ENCODE results near the gene BHLHE41.

The BHLHE41 gene

GRCh38 chr12:26124446-26125399, at the start of gene BHLHE41:
Gene BHLHE41, minus strand, starts transcription at chr12:26125037. Its CDS starts 258 bp downstream, at chr12:26124779.
- DNase-seq (ENCODE audit: low read depth) = no peak

- no peak for DNase-seq (ENCODE audit: low read depth)
These were observed 48.2 kb upstream of the BHLHE41 start for GRCh38 chr12:26172946-26173552.

GRCh38 chr12:26172539-26172938, 47.7 kb upstream of the BHLHE41 start:
- DNase-seq (ENCODE audit: low read depth) = no peak

- no peak for DNase-seq (ENCODE audit: low read depth)
These were observed 47.2 kb upstream of the BHLHE41 start for GRCh38 chr12:26172013-26172412.

DNA sequence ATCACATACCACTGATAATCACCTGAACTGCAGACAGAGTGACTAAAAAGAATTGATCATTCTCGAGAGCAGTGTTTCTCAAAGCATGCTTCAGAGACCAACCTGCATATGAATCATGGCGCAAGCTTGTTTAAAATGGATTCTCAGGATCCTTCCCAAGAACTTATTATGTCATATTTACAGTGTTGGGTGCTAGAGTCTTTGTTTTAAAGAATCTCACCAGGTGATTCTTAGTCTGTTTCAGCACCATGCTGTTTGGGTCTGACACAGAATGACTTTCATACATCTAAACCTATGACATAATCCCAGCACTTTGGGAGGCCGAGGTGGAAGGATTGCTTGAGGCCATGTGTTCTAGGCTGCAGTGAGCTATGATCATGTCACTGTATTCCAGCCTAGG, 39.3 kb upstream of the BHLHE41 start:
- DNase-seq (ENCODE audit: low read depth) = no peak

DNA sequence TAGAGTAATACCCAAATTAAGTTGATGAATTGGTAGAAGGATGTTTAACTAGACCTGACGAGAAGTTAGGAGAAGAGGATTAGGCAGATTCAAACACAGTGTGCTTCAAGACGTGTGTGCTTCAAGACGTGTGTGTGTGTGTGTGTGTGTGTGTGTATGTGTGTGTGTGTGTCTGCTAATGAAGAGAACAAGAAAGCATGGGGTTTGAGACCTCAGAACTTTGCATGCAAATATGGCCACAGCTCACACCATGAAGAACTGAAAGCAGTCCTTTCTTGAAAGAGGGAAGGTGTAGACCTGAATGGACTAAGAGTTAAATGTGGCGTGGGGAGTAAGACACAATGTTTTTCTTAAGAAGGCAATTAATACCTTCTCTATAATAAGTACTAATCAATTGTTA, 38.1 kb upstream of the BHLHE41 start:
- no peak for DNase-seq (ENCODE audit: low read depth)

DNA sequence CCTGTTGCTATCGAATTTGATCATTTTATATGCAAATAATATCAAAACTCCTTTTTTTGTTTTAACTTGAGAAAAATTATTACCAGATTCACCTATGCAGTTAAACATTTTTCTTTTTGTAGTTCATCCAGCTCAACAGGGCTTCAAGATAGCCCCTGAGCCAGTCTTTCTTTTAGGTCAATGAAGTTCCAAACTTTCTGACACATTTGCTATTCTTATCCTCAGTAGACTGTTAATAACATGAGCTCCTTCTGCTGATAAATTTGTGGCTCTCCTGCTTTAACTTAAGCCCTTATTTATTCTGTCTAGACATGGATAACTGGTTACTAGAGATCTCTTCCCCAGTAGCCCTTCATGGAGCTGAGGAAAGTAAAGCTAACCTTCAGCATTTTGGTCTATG, 37.3 kb upstream of the BHLHE41 start:
- DNase-seq (ENCODE audit: low read depth) = no peak

DNA sequence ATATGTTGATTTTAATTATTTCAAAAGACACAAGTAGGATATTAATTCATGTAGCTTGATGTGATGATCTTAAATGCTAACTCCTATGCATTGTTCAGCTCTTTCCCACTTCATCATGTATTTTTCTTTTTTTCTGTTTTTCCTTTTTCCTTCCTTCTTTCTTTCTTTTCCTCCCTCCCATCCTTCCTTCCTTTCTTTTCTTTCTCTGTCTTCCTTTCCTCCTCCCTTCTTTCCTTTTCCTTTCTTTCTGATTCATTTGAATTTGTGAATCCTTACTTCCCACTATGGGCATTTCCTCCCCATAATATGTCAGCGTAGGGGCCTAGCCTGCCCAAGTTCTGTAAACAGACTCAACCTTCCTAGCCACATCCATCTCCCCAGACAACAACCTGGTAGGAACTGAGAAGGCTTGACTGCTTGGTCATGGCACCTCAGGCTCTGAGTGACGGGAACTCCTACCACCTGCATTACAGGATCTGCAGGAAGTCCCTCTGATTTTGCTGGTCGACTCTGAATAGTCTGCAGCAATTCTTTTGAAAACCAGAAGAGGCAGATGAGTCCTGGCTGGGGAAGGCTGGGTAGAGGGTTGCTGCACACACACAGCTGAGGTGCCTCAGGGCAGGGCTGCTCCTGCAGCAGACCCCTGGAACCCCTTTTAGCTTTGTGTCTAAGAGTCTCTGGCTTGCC, 33.4 kb upstream of the BHLHE41 start:
- no peak for DNase-seq (ENCODE audit: low read depth)

DNA sequence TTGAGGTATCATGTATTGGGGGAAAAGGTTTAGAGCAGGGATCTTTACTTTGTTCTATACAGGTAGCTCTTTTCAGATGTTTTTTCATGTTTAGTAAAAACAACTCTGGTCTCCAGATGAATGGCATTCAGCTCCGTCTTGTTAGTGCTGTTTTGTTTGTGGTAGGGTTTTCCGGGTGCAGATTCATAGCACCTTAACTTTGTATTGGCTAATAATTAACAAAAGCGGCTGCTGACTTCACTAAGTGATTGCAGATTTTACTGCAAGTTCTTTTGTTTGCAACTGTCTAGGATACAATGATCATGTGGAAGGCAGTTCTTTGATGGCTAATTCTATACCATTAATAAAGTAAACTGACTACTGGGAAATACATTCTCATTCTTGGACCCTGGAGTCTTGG, 32.2 kb upstream of the BHLHE41 start:
- DNase-seq (ENCODE audit: low read depth) = no peak

- no peak for DNase-seq (ENCODE audit: low read depth)
These were observed 31.5 kb upstream of the BHLHE41 start for GRCh38 chr12:26156201-26156871.

GRCh38 chr12:26153421-26154154, 28.8 kb upstream of the BHLHE41 start:
- peak; percentile 85 for DNase-seq (ENCODE audit: low read depth)

GRCh38 chr12:26152507-26153102, 27.8 kb upstream of the BHLHE41 start:
- DNase-seq (ENCODE audit: low read depth) = no peak

- peak; percentile 64 for DNase-seq (ENCODE audit: low read depth)
These were observed 26.1 kb upstream of the BHLHE41 start for GRCh38 chr12:26150736-26151450.

DNA sequence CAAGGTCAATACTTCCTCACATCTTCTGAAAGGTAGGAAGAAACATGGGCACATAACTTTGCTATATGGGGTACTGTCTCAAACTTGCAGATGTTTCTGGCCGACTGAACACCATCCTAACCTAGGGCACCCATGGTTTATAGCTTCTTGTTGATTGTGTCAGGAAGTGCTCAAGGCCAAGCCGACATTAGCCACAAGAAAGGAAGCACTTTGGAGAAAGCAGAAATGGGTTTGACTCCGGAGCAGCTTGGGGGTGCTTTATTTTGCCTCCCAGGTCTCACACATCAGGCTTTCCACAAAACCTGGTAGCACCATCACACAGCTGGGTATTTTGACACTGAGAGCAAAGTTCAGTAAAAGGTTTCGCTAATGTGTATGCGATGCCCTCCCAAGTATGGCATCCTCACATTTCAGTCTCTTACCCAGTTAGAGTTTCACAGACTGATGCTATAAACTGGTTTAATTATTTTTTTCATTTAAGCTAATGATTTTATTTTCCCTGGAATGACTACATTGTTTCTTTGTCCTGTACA, 25.2 kb upstream of the BHLHE41 start:
- DNase-seq (ENCODE audit: low read depth) = no peak

GRCh38 chr12:26148291-26148690, 23.5 kb upstream of the BHLHE41 start:
- no peak for DNase-seq (ENCODE audit: low read depth)

GRCh38 chr12:26143291-26143690, 18.5 kb upstream of the BHLHE41 start:
- DNase-seq (ENCODE audit: low read depth) = no peak

DNA sequence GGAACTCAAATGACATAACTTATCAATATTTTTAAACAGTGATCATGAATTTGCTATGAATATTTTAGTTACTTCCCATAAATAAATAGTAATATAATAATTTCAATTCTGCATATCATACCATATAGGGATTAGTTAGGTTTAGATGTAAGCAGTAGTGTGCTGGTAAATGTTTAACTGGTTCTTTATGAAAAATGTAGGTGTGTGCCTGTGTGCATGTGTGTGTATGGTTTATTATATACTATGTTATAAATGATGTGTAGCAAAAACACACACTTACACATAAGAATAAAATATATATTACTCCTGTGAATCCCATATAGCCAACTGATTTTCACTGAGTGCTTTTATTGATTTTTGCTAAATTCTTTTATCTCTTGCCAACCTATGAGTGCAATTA, 14.0 kb upstream of the BHLHE41 start:
- no peak for DNase-seq (ENCODE audit: low read depth)

DNA sequence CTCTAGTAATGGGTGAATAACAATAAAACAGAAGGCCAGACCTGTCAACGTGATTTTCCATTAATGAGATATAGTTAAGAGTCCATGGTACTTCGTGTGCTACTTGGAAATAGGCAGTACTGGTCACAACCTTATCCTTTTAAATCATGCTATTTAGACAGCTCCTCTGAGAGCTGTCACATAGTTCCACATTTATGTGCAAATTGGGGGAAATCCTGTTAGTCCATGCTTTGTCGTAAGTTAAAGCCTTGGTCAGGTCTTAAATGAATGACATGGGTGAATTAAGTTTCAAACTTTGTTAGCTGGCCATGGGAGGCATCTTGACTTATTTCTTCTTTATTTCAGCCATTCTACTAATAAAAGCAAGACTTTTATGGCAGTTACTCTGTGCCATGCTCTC, 11.9 kb upstream of the BHLHE41 start:
- DNase-seq (ENCODE audit: low read depth) = no peak

GRCh38 chr12:26135571-26135970, 10.7 kb upstream of the BHLHE41 start:
- no peak for DNase-seq (ENCODE audit: low read depth)

- no peak for DNase-seq (ENCODE audit: low read depth)
These were observed 10.2 kb upstream of the BHLHE41 start for GRCh38 chr12:26135010-26135420.
